ENCODE measurements around the gene NXNL1. TPM values are rescaled to one million over a fixed set of nuclear protein-coding genes. Genes with fewer than 3 reads are reported as not detected.
"Not testable (repeated sequence)": the region's sequence is repeated elsewhere in the genome, so short reads cannot be mapped to it uniquely, and the experiment has no call there.

The NXNL1 gene
- total RNA-seq, 1 donor: not detected

- Histone ChIP-seq H3K27ac (ENCODE audit: low read depth, low read length) (peak overlapping the region; percentile 85), H3K4me2 (ENCODE audit: insufficient read depth, low read length) (peak overlapping the region; percentile 55), H3K79me2 (ENCODE audit: insufficient read depth, low read length) (peaks cover 53% of the 10 kb centered on the region), H3K4me1 (ENCODE audit: insufficient read depth, low read length) (peaks cover 36% of the 10 kb centered on the region), H3K36me3 (ENCODE audit: insufficient read depth, low read length) (no peaks in the 10 kb centered on the region), H3K4me3 (ENCODE audit: insufficient read depth, low read length) (peak overlapping the region; percentile 12), H3K27me3 (ENCODE audit: insufficient read depth, low read length) (no peaks in the 10 kb centered on the region), H4K20me1 (ENCODE audit: insufficient read depth, low read length) (peaks cover 11% of the 10 kb centered on the region), H3K9me3 (ENCODE audit: low read depth, low read length) (no peaks in the 10 kb centered on the region), H2AFZ (ENCODE audit: low read length) (no peak overlapping the region)
- DNase-seq (ENCODE audit: insufficient read length, low spot score, missing footprints): peak; percentile 93
- no peak for TF ChIP-seq CTCF (IDR thresholded peaks at IDR 0.05; ENCODE audit: extremely low read depth, low read depth, low read length)
These were observed 18.6 kb upstream of the NXNL1 start for GRCh38 chr19:17479325-17479791.

- no peak for TF ChIP-seq CTCF (IDR thresholded peaks at IDR 0.05; ENCODE audit: extremely low read depth, low read depth, low read length)
- Histone ChIP-seq H3K4me1 (ENCODE audit: insufficient read depth, low read length) (peaks cover 51% of the 10 kb centered on the region), H3K36me3 (ENCODE audit: insufficient read depth, low read length) (no peaks in the 10 kb centered on the region), H3K9me3 (ENCODE audit: low read depth, low read length) (no peaks in the 10 kb centered on the region), H3K79me2 (ENCODE audit: insufficient read depth, low read length) (peaks cover 57% of the 10 kb centered on the region), H3K27ac (ENCODE audit: low read depth, low read length) (peak overlapping the region; percentile 75), H3K4me3 (ENCODE audit: insufficient read depth, low read length) (peak overlapping the region; percentile 19), H4K20me1 (ENCODE audit: insufficient read depth, low read length) (peaks cover 15% of the 10 kb centered on the region), H3K4me2 (ENCODE audit: insufficient read depth, low read length) (peak overlapping the region; percentile 67), H3K27me3 (ENCODE audit: insufficient read depth, low read length) (no peaks in the 10 kb centered on the region), H2AFZ (ENCODE audit: low read length) (peak overlapping the region; percentile 79)
- DNase-seq (ENCODE audit: insufficient read length, low spot score, missing footprints): peak; percentile 66
These were observed 14.9 kb upstream of the NXNL1 start for GRCh38 chr19:17475541-17476115.

- Histone ChIP-seq H3K4me1 (ENCODE audit: insufficient read depth, low read length) (peaks cover 50% of the 10 kb centered on the region), H4K20me1 (ENCODE audit: insufficient read depth, low read length) (peaks cover 15% of the 10 kb centered on the region), H3K79me2 (ENCODE audit: insufficient read depth, low read length) (peaks cover 58% of the 10 kb centered on the region), H3K4me2 (ENCODE audit: insufficient read depth, low read length) (peak overlapping the region; percentile 67), H3K27ac (ENCODE audit: low read depth, low read length) (peak overlapping the region; percentile 75)
- H3K36me3 ChIP-seq (ENCODE audit: insufficient read depth, low read length); H3K9me3 ChIP-seq (ENCODE audit: low read depth, low read length); H3K27me3 ChIP-seq (ENCODE audit: insufficient read depth, low read length); H3K4me3 ChIP-seq (ENCODE audit: insufficient read depth, low read length); H2AFZ ChIP-seq (ENCODE audit: low read length); DNase-seq (ENCODE audit: insufficient read length, low spot score, missing footprints): not testable (repeated sequence)
These were observed 14.3 kb upstream of the NXNL1 start for GRCh38 chr19:17475011-17475540.

GRCh38 chr19:17473041-17473440 lies 12.3 kb upstream of the NXNL1 start:
- H3K27ac ChIP-seq (ENCODE audit: low read depth, low read length): peak overlapping the region; percentile 19
- H4K20me1 ChIP-seq (ENCODE audit: insufficient read depth, low read length): peaks cover 15% of the 10 kb centered on the region
- H3K79me2 ChIP-seq (ENCODE audit: insufficient read depth, low read length): peaks cover 58% of the 10 kb centered on the region
- no peak for TF ChIP-seq CTCF (IDR thresholded peaks at IDR 0.05; ENCODE audit: extremely low read depth, low read depth, low read length)
- H3K36me3 ChIP-seq (ENCODE audit: insufficient read depth, low read length): no peaks in the 10 kb centered on the region
- no peak overlapping the region for H3K4me3 ChIP-seq (ENCODE audit: insufficient read depth, low read length)
- H3K27me3 ChIP-seq (ENCODE audit: insufficient read depth, low read length): no peaks in the 10 kb centered on the region
- peak; percentile 58 for DNase-seq (ENCODE audit: insufficient read length, low spot score, missing footprints)
- peak overlapping the region; percentile 45 for H3K4me2 ChIP-seq (ENCODE audit: insufficient read depth, low read length)
- no peak overlapping the region for H2AFZ ChIP-seq (ENCODE audit: low read length)
- peaks cover 43% of the 10 kb centered on the region for H3K4me1 ChIP-seq (ENCODE audit: insufficient read depth, low read length)
- H3K9me3 ChIP-seq (ENCODE audit: low read depth, low read length): no peaks in the 10 kb centered on the region
